SIG-M5 treated with dmso at 0.1 percent for 504 hours (cell line): Measurements from ENCODE around the gene FMNL1.
"Not testable (repeated sequence)": the region's sequence is repeated elsewhere in the genome, so short reads cannot be mapped to it uniquely, and the experiment has no call there.

Experiments
- DNase-seq: peaks from one replicate; lab custom pipeline; 2025; ENCODE audit not compliant: unreplicated experiment; lab: John Stamatoyannopoulos, UW

The FMNL1 gene

GRCh38 chr17:45233423-45233924 is 11.8 kb downstream of the FMNL1 start:
- no peak for DNase-seq

DNA sequence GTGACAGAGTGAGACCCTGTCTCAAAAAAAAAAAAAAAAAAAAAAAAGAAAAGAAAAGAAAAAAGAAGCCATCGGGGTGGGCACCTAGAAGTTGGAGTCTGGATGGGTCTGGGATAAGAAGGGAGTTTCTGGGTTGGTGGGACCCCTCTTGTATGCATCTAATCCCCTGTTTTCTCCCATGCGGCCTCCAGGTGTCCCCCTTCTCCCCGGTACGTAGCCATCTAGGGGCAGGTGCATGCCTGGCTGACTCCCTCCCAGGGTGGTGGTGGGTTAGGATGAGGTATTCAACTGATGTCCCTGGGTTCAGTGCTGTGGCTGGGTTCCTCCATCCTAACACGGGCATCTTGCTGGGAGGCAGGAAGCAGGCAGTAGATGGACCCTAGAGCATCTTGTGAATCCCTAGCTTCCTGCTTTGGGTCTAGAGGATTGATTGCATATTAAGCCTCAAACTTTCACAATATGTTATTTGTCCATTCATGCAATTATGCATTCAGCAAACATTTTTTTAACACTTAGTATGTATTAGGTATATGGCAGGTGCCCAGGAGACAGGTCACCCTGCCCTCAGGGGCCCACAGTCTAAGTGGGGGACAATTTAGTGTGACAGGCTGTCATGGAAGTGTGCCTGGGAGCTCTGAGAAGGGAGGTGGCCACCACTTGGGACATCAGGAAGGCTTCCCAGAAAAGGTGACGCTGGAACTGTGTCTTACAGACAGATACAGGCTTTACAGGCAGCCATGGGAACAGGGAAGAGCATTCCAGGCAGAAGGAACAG is 13.1 kb downstream of the FMNL1 start:
- DNase-seq = no peak

DNA sequence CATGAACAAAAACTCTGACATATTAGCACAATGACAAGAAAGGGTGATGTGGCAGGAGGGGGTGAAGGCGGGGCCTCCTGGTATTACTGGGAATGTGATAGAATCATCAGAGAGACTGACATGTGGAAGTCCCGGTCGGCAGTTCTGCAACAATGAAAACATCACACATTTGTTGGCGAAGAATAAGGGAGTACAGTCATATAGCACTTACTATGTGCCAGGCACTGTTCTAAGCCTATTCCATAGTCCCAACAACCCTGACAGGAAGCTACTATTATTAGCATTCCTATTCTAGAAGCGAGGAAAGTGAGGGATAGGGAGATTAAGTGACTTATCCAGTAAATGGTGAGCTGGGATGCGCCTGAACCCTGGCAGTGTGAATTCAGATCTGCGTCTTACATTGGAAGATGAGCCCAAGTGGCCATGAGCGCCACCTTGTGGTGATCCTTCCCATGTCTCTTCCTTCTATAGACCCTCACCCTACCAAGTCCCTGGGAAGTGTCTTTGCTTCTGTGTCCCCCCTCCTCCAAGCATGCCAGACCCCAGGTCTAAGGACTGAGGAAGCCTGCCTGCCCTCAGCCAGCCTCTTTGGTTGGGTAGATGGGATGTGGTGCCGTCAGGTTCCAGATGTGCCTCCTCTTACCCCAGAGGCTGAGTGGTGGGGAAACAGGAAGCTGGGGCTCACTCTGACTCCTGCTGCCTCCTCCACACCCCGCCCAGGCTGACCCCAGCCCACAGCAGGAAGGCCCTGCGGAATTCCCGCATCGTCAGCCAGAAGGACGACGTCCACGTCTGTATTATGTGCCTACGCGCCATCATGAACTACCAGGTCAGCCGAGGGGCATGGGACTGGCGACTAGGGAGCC is 14.0 kb downstream of the FMNL1 start:
- DNase-seq = peak; percentile 52

DNA sequence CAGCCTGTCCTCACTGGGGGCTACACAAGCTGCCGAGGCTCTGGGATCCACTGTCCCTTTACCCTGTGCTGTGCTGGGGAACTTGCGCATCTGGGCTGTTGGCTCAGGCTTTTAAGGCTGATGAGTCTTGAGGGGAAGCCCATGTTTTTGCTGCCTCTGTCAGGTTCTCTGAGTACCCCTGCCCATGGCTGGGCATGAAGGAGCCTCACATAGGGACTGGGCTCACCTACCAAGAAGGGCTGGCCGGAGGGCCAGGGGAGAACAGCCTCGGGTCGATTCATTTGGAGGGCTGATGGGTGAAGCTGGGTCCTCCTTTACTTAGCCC is 14.6 kb downstream of the FMNL1 start:
- no peak for DNase-seq

GRCh38 chr17:45237686-45238085 is 16.0 kb downstream of the FMNL1 start:
- no peak for DNase-seq

DNA sequence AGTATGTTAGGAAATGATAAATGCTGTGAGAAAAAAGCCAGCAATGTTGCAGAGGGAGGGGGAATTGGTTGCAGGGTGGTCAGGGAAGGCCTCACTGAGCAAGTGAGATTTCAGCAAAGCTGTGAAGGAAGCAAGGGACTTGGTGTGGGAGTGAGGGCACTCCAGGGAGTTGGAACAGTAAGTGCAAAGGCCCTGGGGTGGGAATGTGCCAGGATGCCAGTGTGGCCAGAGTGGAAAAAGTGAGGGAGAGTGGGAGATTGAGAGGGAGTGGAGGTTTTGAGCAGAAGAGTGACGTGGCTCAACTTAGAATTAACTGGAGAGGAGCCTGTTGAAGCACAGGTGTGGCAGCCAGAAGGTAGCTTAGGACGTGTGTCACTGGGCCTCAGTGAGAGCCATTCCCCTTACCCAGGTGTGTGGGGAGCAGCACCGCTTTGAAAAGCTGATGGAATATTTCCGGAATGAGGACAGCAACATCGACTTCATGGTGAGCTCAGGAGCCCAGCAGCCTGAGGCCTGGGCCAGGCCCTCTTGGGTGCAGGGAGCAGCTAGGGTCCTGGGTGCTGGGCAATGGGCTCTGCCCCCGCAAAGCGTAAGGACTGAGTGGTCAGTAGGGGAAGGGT is 16.6 kb downstream of the FMNL1 start:
- DNase-seq = no peak

- no peak for DNase-seq
These were observed 19.2 kb downstream of the FMNL1 start for GRCh38 chr17:45240905-45241327.

DNA sequence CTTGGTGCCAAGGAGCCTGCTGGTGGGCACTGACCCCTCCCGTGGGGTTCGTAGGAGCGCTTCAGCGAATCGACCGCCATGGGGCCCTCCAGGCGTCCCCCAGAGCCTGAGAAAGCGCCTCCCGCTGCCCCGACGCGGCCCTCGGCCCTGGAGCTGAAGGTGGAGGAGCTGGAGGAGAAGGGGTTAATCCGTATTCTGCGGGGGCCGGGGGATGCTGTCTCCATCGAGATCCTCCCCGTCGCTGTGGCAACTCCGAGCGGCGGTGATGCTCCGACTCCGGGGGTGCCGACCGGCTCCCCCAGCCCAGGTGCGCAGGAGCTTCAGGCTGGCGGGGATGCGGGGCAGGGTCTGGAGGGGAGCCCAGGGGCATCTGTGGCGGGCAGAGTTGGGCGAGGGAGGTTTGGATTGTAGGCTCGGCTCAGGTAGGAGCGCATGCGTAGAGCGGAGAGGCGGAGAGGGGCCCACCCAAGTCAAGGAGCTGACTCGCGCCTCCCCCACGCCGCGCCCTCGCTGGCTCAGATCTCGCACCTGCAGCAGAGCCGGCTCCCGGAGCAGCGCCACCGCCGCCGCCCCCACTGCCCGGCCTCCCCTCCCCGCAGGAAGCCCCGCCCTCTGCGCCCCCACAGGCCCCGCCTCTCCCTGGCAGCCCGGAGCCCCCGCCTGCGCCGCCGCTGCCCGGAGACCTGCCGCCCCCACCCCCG is 19.8 kb downstream of the FMNL1 start:
- DNase-seq = no peak

- DNase-seq = no peak
These were observed 20.3 kb downstream of the FMNL1 start for GRCh38 chr17:45242029-45242414.

- DNase-seq = no peak
These were observed 22.1 kb downstream of the FMNL1 start for GRCh38 chr17:45243750-45244149.

GRCh38 chr17:45244725-45245656 is 23.3 kb downstream of the FMNL1 start:
- DNase-seq = no peak

DNA sequence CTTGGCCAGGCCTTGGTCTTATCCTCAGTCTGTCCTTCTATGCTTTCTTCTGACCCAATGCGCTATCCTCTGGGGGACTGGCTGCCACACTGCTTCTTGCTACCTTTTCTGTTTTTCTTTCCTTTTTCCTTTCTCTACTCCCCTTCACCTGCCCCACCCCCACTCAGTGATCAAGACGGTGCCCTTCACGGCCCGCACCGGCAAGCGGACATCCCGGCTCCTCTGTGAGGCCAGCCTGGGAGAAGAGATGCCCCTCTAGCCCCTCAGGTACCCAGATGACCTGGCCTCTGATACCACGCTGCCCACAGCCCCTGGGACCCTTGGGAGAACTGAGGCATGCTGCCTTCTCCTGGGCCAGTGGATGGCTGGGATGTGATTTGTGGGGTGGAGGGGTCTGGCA is 24.7 kb downstream of the FMNL1 start:
- no peak for DNase-seq

DNA sequence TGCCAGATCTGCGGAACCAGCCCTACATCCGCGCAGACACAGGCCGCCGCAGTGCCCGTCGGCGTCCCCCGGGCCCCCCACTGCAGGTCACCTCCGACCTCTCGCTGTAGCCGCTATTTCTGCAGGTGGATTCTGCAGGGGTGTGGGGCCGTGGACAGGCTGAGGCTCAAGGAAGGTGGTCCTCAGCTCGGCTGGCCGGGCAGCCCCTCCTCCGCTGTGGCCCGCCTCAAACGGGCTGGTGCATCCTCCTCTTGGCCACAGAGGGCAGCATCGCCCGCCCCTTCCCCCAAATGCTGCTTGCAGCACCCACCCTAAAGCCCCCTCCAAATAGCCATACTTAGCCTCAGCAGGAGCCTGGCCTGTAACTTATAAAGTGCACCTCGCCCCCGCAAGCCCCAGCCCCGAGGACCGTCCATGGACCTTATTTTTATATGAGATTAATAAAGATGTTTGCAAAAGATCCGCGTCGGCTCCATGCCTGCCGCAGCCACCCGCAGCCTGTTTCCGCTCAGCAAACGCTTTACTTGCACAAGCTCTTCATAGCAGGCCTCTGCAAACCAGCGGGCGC is 25.3 kb downstream of the FMNL1 start:
- DNase-seq = no peak

DNA sequence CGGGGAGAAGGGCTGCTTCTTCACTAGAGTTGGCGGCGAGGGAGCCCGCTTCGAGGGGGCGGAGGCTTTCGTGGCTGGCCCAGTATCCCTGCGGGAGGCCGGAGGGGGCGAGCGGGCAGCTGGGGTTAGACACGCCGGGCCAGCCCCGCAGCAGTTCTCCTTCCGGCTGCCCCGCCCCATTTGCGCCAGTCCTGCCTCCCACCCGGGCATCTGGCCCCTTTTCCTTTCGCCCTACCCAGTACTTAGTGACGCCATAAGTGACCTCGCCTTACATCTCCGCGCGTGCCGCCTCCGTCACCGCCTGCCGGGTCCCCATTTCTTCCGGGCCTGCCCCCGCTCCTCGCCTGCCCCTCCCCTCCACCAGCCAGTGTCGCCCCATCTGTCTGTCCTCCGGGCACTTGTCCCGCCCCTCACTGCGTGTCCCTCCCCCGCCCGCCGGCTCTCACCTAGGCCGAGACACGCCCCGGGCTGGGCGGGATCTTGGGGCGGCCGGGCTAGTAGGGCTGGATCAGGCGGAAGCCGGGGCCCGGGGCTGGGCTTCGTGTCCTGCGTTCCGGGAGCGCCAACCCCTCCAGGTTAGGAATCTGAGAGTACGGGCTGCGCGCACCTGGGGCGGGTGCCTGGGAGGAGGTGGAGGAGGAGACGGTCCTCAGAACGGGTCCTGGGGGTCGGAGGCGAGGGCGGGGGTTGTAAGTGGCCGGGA is 25.9 kb downstream of the FMNL1 start:
- DNase-seq = peak; percentile 95

- peak; percentile 50 for DNase-seq
These were observed 26.7 kb downstream of the FMNL1 start for GRCh38 chr17:45248132-45248957.

GRCh38 chr17:45251931-45252330 is 30.2 kb downstream of the FMNL1 start:
- no peak for DNase-seq

DNA sequence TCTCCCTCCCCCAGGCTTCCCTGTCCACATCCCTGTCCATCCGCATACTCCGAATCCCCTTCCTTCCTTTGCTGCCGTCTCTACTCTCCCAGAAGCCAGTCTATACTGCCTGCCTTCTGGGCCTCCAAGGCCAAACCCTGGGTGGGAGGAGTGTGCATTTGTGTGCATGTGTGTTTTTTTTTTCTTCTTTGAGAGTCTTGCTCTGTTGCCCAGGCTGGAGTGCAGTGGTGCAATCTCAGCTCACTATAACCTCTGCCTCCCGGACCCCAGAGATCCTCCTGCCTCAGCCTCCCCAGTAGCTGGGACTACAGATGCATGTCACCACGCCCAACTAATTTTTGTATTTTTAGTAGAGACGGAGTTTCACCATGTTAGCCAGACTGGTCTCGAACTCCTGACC is 31.6 kb downstream of the FMNL1 start:
- not testable (repeated sequence) for DNase-seq

DNA sequence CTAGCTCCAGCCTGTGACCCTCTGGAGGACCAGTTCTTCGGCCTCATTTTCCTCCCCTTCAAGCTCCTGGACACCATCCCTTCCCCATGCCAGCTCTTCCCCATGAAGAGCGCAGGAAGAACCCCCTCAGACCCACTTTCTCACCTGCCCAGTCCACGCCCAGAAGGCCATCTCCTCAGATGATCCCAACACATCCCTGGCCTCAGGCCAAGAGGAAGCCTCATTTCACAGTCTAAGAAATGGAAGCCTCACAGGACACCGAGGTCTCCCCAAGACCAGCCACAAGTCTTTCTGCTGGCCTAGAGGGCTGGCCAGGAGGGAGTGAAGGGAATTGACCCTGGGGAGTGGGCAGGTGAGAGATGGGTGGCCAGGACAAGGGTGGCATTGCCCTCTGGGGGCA is 32.2 kb downstream of the FMNL1 start:
- no peak for DNase-seq
